GM19395 (cell line): Measurements from ENCODE around the gene HLCS.
A peak's percentile ranks its signal among the peaks of the same experiment; 100 is the strongest.
"Not testable (repeated sequence)": the region's sequence is repeated elsewhere in the genome, so short reads cannot be mapped to it uniquely, and the experiment has no call there.

Experiments
- ATAC-seq: cut with Tn5 transposase; IDR thresholded peaks from one replicate; pipeline ENCODE4 v1.9.1; 2021; ENCODE audit warnings: mild to moderate bottlenecking, moderate library complexity; ENCODE audit not compliant: unreplicated experiment

Gene HLCS

GRCh38 chr21:36966066-36966820 lies at the start of gene HLCS:
Gene HLCS (minus strand): TSS chr21:36966669. CDS start chr21:36966638, 31 bp downstream.
- ATAC-seq = peak; percentile 73

GRCh38 chr21:37009740-37010341 lies 43.4 kb upstream of the HLCS start:
- ATAC-seq = peak; percentile 85

- no peak for ATAC-seq
Observed at GRCh38 chr21:37008724-37009123, 42.3 kb upstream of the HLCS start.

GRCh38 chr21:37006486-37007291 lies 40.2 kb upstream of the HLCS start, which contains the start of gene RIPPLY3:
Gene RIPPLY3 (plus strand): TSS chr21:37006702. CDS start chr21:37006773, 71 bp downstream.
- ATAC-seq = no peak

GRCh38 chr21:37005548-37006485 lies 39.3 kb upstream of the HLCS start:
- no peak for ATAC-seq

- ATAC-seq = not testable (repeated sequence)
Observed at GRCh38 chr21:37003917-37004316, 37.4 kb upstream of the HLCS start.

- not testable (repeated sequence) for ATAC-seq
Observed at GRCh38 chr21:37002851-37003250, 36.4 kb upstream of the HLCS start.

GRCh38 chr21:37001441-37001840 lies 35.0 kb upstream of the HLCS start:
- no peak for ATAC-seq

- no peak for ATAC-seq
Observed at GRCh38 chr21:37000381-37000780, 33.9 kb upstream of the HLCS start.

- no peak for ATAC-seq
Observed at GRCh38 chr21:36999131-36999898, 32.8 kb upstream of the HLCS start.

GRCh38 chr21:36995285-36995684 lies 28.8 kb upstream of the HLCS start:
- ATAC-seq = not testable (repeated sequence)

GRCh38 chr21:36994501-36995158 lies 28.2 kb upstream of the HLCS start:
- ATAC-seq = no peak

- no peak for ATAC-seq
Observed at GRCh38 chr21:36992671-36993070, 26.2 kb upstream of the HLCS start.

- ATAC-seq = no peak
Observed at GRCh38 chr21:36990508-36991205, 24.2 kb upstream of the HLCS start.

GRCh38 chr21:36989699-36990507 lies 23.4 kb upstream of the HLCS start:
- peak; percentile 87 for ATAC-seq

- ATAC-seq = not testable (repeated sequence)
Observed at GRCh38 chr21:36989199-36989698, 22.8 kb upstream of the HLCS start.

- no peak for ATAC-seq
Observed at GRCh38 chr21:36988536-36988935, 22.1 kb upstream of the HLCS start.
